ENCODE measurements around the gene RPL36. TPM values are rescaled to one million over a fixed set of nuclear protein-coding genes. Genes with fewer than 3 reads are reported as not detected.

The RPL36 gene
- total RNA-seq, 1 donor from 2014 or later = 943 TPM

GRCh38 chr19:5671600-5671999 is 18.5 kb upstream of the RPL36 start:
- TF ChIP-seq EZH2 (IDR thresholded peaks at IDR 0.05; ENCODE audit: insufficient read depth, low read length) (no peak), CTCF (IDR thresholded peaks at IDR 0.05; ENCODE audit: insufficient read depth, low read depth, low read length) (no peak)
- H3K36me3 ChIP-seq (ENCODE audit: insufficient read depth, low read length) = peaks cover 18% of the 10 kb centered on the region
- no peak overlapping the region for H3K9ac ChIP-seq (ENCODE audit: low read length)
- H3K9me3 ChIP-seq (ENCODE audit: insufficient read depth, low read depth, low read length) = no peaks in the 10 kb centered on the region
- peaks cover 9% of the 10 kb centered on the region for H3K79me2 ChIP-seq (ENCODE audit: insufficient read depth, low read length)
- FAIRE-seq (no peak), DNase-seq (ENCODE audit: low read depth) (no peak)
- no peaks in the 10 kb centered on the region for H3K4me1 ChIP-seq (ENCODE audit: insufficient read depth, low read length)
- Mint-ChIP-seq H3K27ac (ENCODE audit: unreplicated experiment) (no peak overlapping the region), H3K36me3 (ENCODE audit: low read depth, unreplicated experiment) (peaks cover 18% of the 10 kb centered on the region), H3K4me3 (ENCODE audit: unreplicated experiment) (no peak overlapping the region), H3K27me3 (ENCODE audit: low read depth, unreplicated experiment) (no peaks in the 10 kb centered on the region), H3K9me3 (ENCODE audit: unreplicated experiment) (no peaks in the 10 kb centered on the region), H3K4me1 (ENCODE audit: low read depth, unreplicated experiment) (peaks cover 3% of the 10 kb centered on the region)
- no peak overlapping the region for H3K27ac ChIP-seq (ENCODE audit: low read depth, low read length)
- H2AFZ ChIP-seq (ENCODE audit: low read depth, low read length) = no peak overlapping the region
- no peaks in the 10 kb centered on the region for H3K27me3 ChIP-seq (ENCODE audit: insufficient read depth, low read length)
- H3K4me2 ChIP-seq (ENCODE audit: low read length) = no peak overlapping the region
- H4K20me1 ChIP-seq (ENCODE audit: insufficient read depth, low read length) = peaks cover 20% of the 10 kb centered on the region
- H3K4me3 ChIP-seq (ENCODE audit: insufficient read depth, low read depth, low read length) = no peak overlapping the region

GRCh38 chr19:5672708-5673459 is 17.2 kb upstream of the RPL36 start:
- no peaks in the 10 kb centered on the region for H3K9me3 ChIP-seq (ENCODE audit: insufficient read depth, low read depth, low read length)
- H2AFZ ChIP-seq (ENCODE audit: low read depth, low read length) = no peak overlapping the region
- peaks cover 8% of the 10 kb centered on the region for H4K20me1 ChIP-seq (ENCODE audit: insufficient read depth, low read length)
- no peaks in the 10 kb centered on the region for H3K9me3 Mint-ChIP-seq (ENCODE audit: unreplicated experiment)
- H3K27me3 ChIP-seq (ENCODE audit: insufficient read depth, low read length) = no peaks in the 10 kb centered on the region
- H3K4me3 ChIP-seq (ENCODE audit: insufficient read depth, low read depth, low read length) = no peak overlapping the region
- H3K27ac ChIP-seq (ENCODE audit: low read depth, low read length) = no peak overlapping the region
- FAIRE-seq (no peak), DNase-seq (ENCODE audit: low read depth) (no peak)
- H3K27me3 Mint-ChIP-seq (ENCODE audit: low read depth, unreplicated experiment) = no peaks in the 10 kb centered on the region
- peaks cover 16% of the 10 kb centered on the region for H3K36me3 Mint-ChIP-seq (ENCODE audit: low read depth, unreplicated experiment)
- no peaks in the 10 kb centered on the region for H3K4me1 ChIP-seq (ENCODE audit: insufficient read depth, low read length)
- H3K9ac ChIP-seq (ENCODE audit: low read length) = no peak overlapping the region
- peaks cover 8% of the 10 kb centered on the region for H3K36me3 ChIP-seq (ENCODE audit: insufficient read depth, low read length)
- H3K4me3 Mint-ChIP-seq (ENCODE audit: unreplicated experiment) = no peak overlapping the region
- no peaks in the 10 kb centered on the region for H3K4me1 Mint-ChIP-seq (ENCODE audit: low read depth, unreplicated experiment)
- no peak for TF ChIP-seq EZH2 (IDR thresholded peaks at IDR 0.05; ENCODE audit: insufficient read depth, low read length)
- no peak for TF ChIP-seq CTCF (IDR thresholded peaks at IDR 0.05; ENCODE audit: insufficient read depth, low read depth, low read length)
- H3K27ac Mint-ChIP-seq (ENCODE audit: unreplicated experiment) = no peak overlapping the region
- peaks cover 3% of the 10 kb centered on the region for H3K79me2 ChIP-seq (ENCODE audit: insufficient read depth, low read length)
- no peak overlapping the region for H3K4me2 ChIP-seq (ENCODE audit: low read length)

GRCh38 chr19:5673752-5674151 is 16.3 kb upstream of the RPL36 start:
- H3K9me3 Mint-ChIP-seq (ENCODE audit: unreplicated experiment) = no peaks in the 10 kb centered on the region
- Histone ChIP-seq H4K20me1 (ENCODE audit: insufficient read depth, low read length) (peaks cover 5% of the 10 kb centered on the region), H3K27me3 (ENCODE audit: insufficient read depth, low read length) (no peaks in the 10 kb centered on the region), H3K36me3 (ENCODE audit: insufficient read depth, low read length) (peaks cover 7% of the 10 kb centered on the region), H3K4me2 (ENCODE audit: low read length) (no peak overlapping the region), H3K4me3 (ENCODE audit: insufficient read depth, low read depth, low read length) (no peak overlapping the region), H3K9ac (ENCODE audit: low read length) (no peak overlapping the region), H3K27ac (ENCODE audit: low read depth, low read length) (no peak overlapping the region), H3K79me2 (ENCODE audit: insufficient read depth, low read length) (peaks cover 3% of the 10 kb centered on the region), H3K9me3 (ENCODE audit: insufficient read depth, low read depth, low read length) (no peaks in the 10 kb centered on the region), H2AFZ (ENCODE audit: low read depth, low read length) (no peak overlapping the region), H3K4me1 (ENCODE audit: insufficient read depth, low read length) (no peaks in the 10 kb centered on the region)
- peaks cover 16% of the 10 kb centered on the region for H3K36me3 Mint-ChIP-seq (ENCODE audit: low read depth, unreplicated experiment)
- H3K27ac Mint-ChIP-seq (ENCODE audit: unreplicated experiment) = no peak overlapping the region
- TF ChIP-seq CTCF (IDR thresholded peaks at IDR 0.05; ENCODE audit: insufficient read depth, low read depth, low read length) (no peak), EZH2 (IDR thresholded peaks at IDR 0.05; ENCODE audit: insufficient read depth, low read length) (no peak)
- H3K27me3 Mint-ChIP-seq (ENCODE audit: low read depth, unreplicated experiment) = no peaks in the 10 kb centered on the region
- no peak overlapping the region for H3K4me3 Mint-ChIP-seq (ENCODE audit: unreplicated experiment)
- no peaks in the 10 kb centered on the region for H3K4me1 Mint-ChIP-seq (ENCODE audit: low read depth, unreplicated experiment)
- no peak for FAIRE-seq
- no peak for DNase-seq (ENCODE audit: low read depth)
